K562 (cell line): Measurements from ENCODE around the gene NUP35.

Experiments used
- ATF3 ChIP-seq, 2 experiments: fragments of 450-650 bp in 1 of 2; sonication (generic) in 1 of 2; formaldehyde crosslinking in 1 of 2; IDR thresholded peaks in 1 of 2; conservative IDR thresholded peaks in 1 of 2; 2 replicates each; pipeline versions ENCODE4 v1.6.1 to v1.8.1; 2016 to 2023; ENCODE audit warnings: mild to moderate bottlenecking in 2 of 2, moderate library complexity in 2 of 2, inconsistent platforms in 1 of 2, missing genetic modification reagents in 1 of 2
- CHD1 ChIP-seq: fragments of 200-600 bp; sonication (generic); IDR thresholded peaks from one replicate; pipeline ENCODE4 v1.6.1; 2012; ENCODE audit warnings: mild to moderate bottlenecking, moderate library complexity, low read length, inconsistent platforms
- COPS2 ChIP-seq: fragments of 450-650 bp; conservative IDR thresholded peaks from 2 replicates; pipeline ENCODE4 v1.6.1; 2016; ENCODE audit warnings: mild to moderate bottlenecking, moderate library complexity
- CTBP1 ChIP-seq: fragments of 450-650 bp; IDR thresholded peaks from 2 replicates; pipeline ENCODE4 v1.6.1; 2016; ENCODE audit warnings: borderline replicate concordance
- E2F5 ChIP-seq: sonication (generic); formaldehyde crosslinking; IDR thresholded peaks from 2 replicates; pipeline ENCODE4 v1.8.0; 2022; ENCODE audit warnings: mild to moderate bottlenecking, missing genetic modification reagents
- ETS2 ChIP-seq: IDR thresholded peaks from 2 replicates; pipeline ENCODE4 v1.6.1; 2016; ENCODE audit warnings: borderline replicate concordance, missing genetic modification characterization, mild to moderate bottlenecking, moderate library complexity, missing compliant biosample characterization; ENCODE audit not compliant: poor library complexity, severe bottlenecking
- NCOA4 ChIP-seq: fragments of 450-650 bp; IDR thresholded peaks from 2 replicates; pipeline ENCODE4 v1.6.1; 2018; ENCODE audit warnings: mild to moderate bottlenecking; ENCODE audit not compliant: partially characterized antibody
- NFYB ChIP-seq: IDR thresholded peaks from 2 replicates; pipeline ENCODE4 v1.6.1; 2011; ENCODE audit warnings: mild to moderate bottlenecking, moderate library complexity; ENCODE audit not compliant: insufficient read length; ENCODE audit errors: extremely low read depth
- SAP30 ChIP-seq: fragments of 200-600 bp; sonication (generic); IDR thresholded peaks from 2 replicates; pipeline ENCODE4 v1.6.1; 2012; ENCODE audit warnings: borderline replicate concordance, low read depth, mild to moderate bottlenecking, moderate library complexity, low read length, control low read depth, inconsistent platforms; ENCODE audit not compliant: insufficient read depth, poor library complexity, severe bottlenecking
- ZNF23 ChIP-seq: fragments of 250-450 bp; sonication (Bioruptor Pico); IDR thresholded peaks from 2 replicates; pipeline ENCODE4 v1.4.0; 2020; ENCODE audit warnings: mild to moderate bottlenecking
- TF ChIP-seq, protein P1 (sequence below): fragments of 250-450 bp; sonication (Bioruptor Pico); IDR thresholded peaks from 2 replicates; pipeline ENCODE4 v1.4.0; 2020; ENCODE audit warnings: mild to moderate bottlenecking, moderate library complexity, borderline replicate concordance
- TF ChIP-seq, protein P2 (sequence below), 3 experiments: IDR thresholded peaks in 2 of 3; conservative IDR thresholded peaks in 1 of 3; 2 replicates each; pipeline ENCODE4 v1.5.1; 2011 to 2012; ENCODE audit warnings: low read length in 3 of 3, mild to moderate bottlenecking in 3 of 3, control low read depth in 2 of 3, improper control_type of control experiment in 1 of 3, inconsistent platforms in 1 of 3, low read depth in 1 of 3, mixed read lengths in 1 of 3, moderate library complexity in 1 of 3; ENCODE audit not compliant: insufficient read depth in 2 of 3

- TF ChIP-seq ETS2 (tag): no peak
- TF ChIP-seq, protein P1, sequence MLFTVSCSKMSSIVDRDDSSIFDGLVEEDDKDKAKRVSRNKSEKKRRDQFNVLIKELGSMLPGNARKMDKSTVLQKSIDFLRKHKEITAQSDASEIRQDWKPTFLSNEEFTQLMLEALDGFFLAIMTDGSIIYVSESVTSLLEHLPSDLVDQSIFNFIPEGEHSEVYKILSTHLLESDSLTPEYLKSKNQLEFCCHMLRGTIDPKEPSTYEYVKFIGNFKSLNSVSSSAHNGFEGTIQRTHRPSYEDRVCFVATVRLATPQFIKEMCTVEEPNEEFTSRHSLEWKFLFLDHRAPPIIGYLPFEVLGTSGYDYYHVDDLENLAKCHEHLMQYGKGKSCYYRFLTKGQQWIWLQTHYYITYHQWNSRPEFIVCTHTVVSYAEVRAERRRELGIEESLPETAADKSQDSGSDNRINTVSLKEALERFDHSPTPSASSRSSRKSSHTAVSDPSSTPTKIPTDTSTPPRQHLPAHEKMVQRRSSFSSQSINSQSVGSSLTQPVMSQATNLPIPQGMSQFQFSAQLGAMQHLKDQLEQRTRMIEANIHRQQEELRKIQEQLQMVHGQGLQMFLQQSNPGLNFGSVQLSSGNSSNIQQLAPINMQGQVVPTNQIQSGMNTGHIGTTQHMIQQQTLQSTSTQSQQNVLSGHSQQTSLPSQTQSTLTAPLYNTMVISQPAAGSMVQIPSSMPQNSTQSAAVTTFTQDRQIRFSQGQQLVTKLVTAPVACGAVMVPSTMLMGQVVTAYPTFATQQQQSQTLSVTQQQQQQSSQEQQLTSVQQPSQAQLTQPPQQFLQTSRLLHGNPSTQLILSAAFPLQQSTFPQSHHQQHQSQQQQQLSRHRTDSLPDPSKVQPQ: no peak
- no peak for TF ChIP-seq COPS2
- TF ChIP-seq NFYB: no peak
- no peak for TF ChIP-seq ZNF23 (CRISPR knock-in tag)
- no peak for TF ChIP-seq SAP30
- no peak for TF ChIP-seq E2F5
- TF ChIP-seq, protein P2, sequence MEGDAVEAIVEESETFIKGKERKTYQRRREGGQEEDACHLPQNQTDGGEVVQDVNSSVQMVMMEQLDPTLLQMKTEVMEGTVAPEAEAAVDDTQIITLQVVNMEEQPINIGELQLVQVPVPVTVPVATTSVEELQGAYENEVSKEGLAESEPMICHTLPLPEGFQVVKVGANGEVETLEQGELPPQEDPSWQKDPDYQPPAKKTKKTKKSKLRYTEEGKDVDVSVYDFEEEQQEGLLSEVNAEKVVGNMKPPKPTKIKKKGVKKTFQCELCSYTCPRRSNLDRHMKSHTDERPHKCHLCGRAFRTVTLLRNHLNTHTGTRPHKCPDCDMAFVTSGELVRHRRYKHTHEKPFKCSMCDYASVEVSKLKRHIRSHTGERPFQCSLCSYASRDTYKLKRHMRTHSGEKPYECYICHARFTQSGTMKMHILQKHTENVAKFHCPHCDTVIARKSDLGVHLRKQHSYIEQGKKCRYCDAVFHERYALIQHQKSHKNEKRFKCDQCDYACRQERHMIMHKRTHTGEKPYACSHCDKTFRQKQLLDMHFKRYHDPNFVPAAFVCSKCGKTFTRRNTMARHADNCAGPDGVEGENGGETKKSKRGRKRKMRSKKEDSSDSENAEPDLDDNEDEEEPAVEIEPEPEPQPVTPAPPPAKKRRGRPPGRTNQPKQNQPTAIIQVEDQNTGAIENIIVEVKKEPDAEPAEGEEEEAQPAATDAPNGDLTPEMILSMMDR (IDR thresholded peaks at IDR 0.05 in 2 of 3, conservative IDR thresholded peaks at IDR 0.05 in 1 of 3; ENCODE audit: insufficient read depth in 2 of 3, low read depth in 1 of 3, low read length in 3 of 3): no peak
- TF ChIP-seq CHD1: no peak
- TF ChIP-seq CTBP1: no peak
- TF ChIP-seq NCOA4: no peak
- TF ChIP-seq ATF3 (IDR thresholded peaks at IDR 0.05): no peak
- no peak for TF ChIP-seq ATF3 (CRISPR knock-in tag; conservative IDR thresholded peaks at IDR 0.05)
Observed at GRCh38 chr2:183078163-183078463, 46.1 kb upstream of the NUP35 start.
